GM19397 (cell line): Measurements from ENCODE around the gene NOXO1.
A peak's percentile ranks its signal among the peaks of the same experiment; 100 is the strongest.

Experiments used
- ATAC-seq: cut with Tn5 transposase; IDR thresholded peaks from one replicate; pipeline ENCODE4 v1.9.1; 2021; ENCODE audit warnings: mild to moderate bottlenecking, moderate library complexity; ENCODE audit not compliant: unreplicated experiment

The NOXO1 gene, protein sequence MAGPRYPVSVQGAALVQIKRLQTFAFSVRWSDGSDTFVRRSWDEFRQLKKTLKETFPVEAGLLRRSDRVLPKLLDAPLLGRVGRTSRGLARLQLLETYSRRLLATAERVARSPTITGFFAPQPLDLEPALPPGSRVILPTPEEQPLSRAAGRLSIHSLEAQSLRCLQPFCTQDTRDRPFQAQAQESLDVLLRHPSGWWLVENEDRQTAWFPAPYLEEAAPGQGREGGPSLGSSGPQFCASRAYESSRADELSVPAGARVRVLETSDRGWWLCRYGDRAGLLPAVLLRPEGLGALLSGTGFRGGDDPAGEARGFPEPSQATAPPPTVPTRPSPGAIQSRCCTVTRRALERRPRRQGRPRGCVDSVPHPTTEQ

DNA sequence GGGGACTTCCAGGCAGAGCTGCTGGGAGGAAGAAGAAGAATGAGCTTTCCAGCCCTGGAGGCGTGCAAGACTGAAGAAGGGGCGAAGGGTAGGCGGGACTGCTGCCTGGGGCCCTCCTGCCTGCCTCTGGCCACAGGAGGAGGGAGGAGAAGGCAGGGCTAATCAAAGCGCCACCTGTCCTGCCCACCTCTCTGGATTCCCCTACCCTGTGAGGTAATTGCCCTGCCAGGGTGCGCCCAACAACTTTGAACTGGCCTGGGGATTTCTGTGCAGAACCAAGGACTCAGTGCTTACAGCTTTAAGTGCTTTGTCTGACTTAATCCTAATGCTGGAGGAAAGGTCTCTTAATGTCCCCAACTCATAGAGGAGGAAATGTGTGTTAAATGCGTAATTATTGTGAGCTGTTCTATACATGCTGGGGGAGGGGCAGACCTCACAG, at the start of gene NOXO1:
Gene NOXO1 (minus strand): TSS at position 72 of the 439 bp plus-strand sequence. CDS start 290 bp downstream, outside the sequence.
- no peak for ATAC-seq

DNA sequence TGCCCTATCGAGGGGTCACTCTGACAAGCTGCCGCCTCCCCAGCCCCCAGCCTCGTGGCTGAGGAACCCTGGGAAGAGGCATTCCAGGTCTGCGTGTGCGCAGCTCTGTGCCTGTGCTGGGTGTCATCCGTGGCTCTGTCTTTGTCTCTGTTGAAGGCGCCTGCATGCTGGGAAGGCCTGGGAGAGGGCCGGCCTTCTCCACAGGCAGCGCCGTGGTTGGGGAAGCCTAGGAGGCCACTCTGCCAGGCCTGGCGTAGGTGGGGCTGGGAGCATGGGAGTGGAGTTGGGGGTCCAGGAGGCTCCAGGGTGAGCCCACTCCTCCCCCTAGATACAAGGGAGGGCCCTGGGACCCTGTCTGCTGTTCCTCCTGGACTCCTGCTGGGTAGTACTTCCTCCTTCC, 48.8 kb upstream of the NOXO1 start:
- ATAC-seq: no peak

DNA sequence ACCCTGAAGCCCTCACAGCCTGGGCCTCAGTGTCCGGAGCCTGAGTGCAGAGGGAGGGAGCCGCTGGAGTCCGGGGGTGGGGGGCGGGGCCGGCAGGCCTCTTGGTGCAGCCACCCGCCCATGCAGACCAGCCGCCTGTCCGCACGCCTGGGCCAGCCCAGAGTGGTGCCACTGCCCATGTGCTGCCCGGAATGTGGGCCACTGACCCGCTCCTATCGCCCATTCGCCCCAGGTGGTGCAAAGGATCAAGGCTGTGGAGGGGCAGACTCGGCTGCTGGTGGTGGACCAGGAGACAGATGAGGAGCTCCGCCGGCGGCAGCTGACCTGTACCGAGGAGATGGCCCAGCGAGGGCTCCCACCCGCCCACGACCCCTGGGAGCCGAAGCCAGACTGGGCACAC, 48.1 kb upstream of the NOXO1 start:
- no peak for ATAC-seq

DNA sequence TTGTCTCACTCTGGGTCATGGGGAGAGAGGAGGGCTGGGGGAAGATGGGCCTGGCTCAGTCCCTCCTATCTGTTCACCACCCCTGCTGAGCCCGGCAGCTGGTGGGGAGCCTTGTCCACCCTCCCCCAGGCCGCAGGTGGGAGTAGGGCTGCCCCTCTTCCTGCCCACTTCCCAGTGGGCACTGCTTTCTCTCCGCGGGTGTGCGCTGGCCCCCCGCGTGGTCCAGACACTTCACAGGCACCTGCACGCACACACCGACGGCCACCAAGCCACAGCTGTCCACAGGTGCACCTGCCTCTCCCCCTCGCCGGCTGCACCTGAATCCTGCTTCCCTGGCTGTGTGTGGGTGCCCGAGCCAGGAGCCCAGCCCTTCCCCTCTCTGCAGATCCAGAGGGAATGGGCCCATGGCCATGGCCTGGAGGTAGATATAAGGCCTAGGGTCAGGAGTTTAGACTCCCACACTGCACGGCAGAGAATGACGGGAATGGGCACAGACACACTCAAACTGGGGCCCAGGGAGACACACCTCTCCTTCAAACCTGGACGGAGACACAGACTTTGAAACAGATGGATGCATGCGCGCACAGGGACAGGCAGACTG, 47.5 kb upstream of the NOXO1 start:
- ATAC-seq: no peak

DNA sequence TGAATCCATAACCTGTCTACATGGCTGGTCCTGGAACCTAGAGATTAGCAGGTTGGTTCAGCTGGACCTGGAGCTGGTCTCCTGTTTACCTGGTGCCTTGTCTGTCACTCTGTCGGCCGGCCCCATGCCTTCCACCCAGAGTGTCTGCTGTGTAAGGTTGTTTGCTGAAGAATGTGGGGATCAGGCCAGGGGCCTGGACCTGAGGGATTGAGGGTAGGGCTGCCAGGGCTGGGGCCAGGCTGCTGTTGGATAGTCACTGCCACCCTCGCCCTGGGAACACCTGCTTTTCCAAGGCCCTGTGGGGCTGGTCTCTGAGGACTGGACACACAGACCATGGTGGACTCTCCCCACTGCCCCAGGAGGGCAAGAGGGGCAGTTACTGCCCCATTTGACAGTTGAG, 46.9 kb upstream of the NOXO1 start:
- no peak for ATAC-seq

DNA sequence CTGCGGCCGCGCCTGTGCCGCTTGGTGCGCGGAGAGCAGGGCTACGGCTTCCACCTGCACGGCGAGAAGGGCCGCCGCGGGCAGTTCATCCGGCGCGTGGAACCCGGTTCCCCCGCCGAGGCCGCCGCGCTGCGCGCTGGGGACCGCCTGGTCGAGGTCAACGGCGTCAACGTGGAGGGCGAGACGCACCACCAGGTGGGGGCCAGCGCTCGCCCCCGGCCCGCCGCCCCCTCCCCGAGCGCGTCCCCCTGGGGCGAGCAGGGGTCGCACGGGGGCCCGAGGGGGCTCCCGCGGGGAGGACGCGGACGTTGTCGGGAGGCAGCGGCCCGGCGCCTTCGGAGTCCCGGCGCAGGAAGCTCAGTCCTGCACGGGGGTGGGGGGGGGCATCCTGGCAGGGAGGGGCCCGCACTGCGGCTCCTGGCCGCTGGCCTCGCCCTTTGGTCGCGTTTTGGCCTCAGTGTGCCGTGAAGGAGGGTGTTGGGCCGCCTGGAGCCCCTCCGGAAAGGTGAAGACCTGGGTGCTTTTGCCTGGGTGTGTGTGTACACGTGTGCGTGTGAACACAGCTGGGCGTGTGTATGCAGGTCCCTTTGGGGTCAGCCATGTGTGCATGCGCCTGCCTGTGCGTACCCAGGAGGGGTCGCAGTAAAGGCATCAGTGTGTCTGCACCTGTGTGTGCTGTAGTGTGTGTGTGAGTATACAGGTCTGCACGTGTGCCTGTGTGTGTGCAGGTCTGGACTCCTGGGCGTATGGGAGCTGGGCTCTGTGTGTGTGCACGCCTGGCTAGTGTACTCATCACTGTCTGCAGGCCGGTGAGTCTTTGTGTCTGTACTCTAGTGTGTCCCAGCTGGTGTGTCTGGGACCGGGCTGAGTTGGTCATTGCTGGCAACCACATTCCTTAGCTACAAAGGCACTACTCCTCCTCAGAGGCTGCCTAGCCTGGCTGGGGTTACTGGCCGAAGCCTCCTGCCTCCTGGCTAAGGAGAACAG, 46.0 kb upstream of the NOXO1 start:
- no peak for ATAC-seq

DNA sequence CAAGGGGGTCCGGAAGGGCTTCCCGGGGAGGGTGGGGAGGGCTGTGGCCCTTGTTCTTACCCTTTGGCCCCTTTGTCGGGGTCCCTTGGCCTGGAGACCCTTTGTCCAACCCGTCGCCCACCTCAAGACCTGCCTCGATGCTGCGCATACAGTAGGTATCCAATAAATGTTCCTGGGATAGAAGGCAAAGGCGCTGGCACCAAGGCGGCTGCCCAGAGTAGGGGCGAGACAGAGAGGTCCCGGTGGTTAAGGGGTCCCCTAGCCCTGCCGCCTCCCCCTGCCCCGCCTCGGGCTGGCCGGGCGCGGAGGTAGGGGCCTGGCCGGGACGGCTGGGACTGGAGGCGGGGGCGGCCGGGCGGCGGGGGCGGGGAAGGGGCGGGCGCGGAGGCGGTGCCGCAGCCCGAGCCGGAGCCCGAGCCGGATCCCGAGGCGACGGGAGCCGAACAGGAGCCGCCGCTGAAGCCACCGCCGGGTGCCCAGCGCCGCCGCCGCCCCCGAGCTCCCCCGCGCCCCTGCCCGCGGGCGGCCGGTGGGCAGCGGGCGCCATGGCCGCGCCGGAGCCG, 45.3 kb upstream of the NOXO1 start, which contains the start of gene NHERF2:
Gene NHERF2 (plus strand): TSS at position 442 of the 563 bp plus-strand sequence. CDS start 104 bp downstream, at position 546.
- ATAC-seq: no peak

DNA sequence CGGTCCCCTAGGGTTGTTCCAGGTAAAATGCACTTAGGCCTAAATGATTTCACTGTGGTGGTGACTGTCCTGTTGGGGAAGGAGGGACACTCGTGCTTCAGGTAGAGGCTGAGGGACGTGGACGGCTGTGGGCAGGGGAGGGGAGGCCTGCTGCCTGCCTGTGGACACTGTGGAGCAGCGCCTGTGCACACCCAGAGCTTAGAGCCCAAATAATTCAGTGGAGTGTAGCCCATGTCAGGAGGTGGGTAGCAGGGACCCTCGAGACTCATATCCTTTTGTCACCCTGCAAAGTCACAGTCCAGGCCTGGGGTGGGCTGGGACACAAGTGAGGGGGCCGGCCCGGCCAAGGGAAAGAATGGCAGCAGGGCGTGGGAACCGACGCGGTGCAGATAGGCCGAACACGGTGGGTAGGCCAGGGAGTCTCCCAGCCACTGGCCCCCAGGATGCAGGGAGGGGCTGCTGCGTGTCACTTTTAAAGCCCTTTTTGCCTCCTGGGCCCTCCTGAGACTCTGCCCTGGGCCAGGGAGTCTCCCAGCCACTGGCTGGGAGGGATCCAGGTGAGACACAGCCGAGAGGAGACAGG, 44.7 kb upstream of the NOXO1 start:
- ATAC-seq: no peak

DNA sequence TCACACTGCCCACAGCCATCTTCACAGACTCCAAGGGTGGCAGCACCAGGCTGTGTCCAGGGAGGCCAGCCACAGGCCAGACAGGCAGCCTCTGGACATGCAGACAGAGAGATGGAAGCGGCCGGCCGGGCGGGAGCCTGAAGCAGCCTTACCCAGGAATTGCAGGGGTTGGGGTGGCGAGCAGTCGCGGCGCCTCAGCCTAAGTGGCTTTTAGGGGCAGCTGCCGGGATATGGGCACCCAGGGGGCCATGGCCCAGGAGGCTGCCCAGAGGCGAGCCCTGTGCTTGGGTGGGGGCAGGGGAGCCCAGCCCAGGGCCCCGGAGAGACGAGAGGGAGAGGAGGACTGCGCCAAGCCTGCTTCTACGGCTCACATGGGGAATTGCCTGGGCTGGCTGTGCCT, 44.0 kb upstream of the NOXO1 start:
- ATAC-seq: no peak

DNA sequence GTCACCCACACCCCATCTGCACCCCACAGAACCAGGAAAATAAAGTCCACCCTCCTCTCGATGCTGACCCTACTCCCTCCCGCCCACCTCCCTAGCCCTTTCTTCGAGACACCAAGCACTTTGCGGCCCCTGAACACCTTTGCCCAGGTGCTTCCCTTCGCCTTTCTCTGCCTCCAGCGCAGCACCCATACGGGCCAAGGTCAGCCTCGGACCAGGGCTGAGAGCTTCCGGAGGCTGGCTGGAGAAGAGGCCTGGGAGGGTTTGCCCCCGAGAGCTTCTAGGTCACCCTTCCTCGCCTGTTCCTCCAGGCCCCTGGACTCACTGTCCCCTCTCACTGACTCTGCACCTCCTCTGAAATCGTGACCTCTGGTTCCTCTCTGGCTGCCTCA, 42.8 kb upstream of the NOXO1 start:
- ATAC-seq: no peak

DNA sequence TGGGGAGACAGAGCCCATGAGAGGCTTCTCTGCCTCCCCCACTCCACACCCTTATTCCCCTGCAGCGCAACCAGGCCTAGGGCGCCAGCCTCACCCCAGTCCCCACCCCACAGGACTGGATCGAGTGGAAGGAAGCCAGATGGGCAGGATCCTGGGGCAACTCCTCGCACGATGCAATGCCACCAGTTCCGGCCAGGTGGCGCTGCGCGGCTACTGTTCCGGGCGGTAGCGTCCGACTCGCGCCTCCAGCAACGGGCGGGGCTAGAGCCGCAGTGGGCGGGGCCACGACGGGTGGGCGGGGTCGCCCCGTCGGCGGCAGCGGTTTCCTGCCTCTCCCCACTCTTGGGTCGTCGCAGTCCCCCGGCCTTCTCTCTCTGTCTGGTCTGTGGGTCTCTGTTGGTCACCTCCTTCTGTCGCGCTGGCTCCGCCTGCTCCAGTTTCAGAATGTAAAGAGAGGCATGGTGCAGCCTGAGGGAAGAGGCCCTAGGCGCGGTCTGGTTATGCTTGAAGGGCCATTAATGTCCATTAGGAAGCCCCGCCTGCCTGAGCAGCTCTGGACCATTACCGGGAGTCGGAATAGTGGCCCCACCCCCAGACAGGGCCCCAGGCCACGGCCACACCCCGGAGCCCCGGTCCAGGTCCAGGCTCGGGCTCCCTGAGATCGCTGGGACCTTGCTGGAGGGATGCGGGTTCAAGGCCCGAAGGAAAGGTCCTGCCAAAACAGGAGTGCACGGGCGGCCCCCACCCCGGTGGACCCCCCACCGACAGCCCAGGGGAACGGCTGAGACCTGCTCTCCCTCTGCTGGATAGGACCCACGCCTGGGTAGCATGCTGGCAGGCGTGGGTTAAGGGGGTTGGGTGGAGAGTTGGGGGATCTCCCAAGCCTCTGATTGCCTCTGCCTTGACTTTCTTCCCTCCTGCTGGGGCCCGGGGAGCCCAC, 42.1 kb upstream of the NOXO1 start:
- peak; percentile 70 for ATAC-seq

DNA sequence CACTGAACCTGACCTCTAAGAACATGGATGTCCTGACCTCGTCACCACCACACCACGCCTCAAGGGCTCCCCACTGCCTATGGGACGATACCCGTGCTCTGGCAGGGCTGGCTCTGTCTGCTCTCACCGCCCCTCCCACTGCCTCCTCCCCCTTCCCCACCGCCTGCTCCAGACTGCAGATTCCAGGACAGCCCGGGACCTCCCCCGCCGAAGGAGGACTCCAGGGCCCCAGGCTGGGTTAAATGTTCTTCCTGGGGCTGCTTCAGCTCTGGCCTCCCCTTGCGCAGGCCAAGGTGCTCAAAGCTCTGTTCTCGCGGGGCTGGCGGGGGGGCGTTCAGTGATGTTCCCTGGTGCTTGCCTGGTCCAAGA, 41.4 kb upstream of the NOXO1 start:
- no peak for ATAC-seq

DNA sequence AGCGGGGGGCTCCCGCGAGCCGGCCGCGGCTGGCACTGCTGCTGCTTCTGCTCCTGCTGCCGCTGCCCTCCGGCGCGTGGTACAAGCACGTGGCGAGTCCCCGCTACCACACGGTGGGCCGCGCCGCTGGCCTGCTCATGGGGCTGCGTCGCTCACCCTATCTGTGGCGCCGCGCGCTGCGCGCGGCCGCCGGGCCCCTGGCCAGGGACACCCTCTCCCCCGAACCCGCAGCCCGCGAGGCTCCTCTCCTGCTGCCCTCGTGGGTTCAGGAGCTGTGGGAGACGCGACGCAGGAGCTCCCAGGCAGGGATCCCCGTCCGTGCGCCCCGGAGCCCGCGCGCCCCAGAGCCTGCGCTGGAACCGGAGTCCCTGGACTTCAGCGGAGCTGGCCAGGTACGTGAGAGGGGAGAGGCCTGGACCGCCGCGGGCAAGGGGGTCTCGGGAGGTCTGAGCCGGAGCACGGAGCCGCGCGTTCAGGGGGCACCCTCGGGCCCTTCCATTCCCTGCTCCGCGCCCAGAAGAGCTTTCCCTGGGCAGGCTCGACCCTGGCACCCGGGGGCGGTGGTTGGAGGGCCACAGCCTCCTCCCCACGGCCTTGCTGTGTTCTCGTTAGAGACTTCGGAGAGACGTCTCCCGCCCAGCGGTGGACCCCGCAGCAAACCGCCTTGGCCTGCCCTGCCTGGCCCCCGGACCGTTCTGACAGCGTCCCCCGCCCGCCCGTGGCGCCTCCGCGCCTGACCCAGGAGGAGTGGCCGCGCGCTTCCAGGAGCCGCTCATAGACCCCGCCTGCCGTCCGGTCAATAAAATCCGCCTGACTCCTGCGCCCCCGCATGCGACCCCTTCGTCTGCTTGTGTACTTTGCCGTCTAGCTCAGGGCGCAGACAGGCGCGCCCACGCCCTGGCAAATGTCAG, 38.9 kb upstream of the NOXO1 start:
- no peak for ATAC-seq

DNA sequence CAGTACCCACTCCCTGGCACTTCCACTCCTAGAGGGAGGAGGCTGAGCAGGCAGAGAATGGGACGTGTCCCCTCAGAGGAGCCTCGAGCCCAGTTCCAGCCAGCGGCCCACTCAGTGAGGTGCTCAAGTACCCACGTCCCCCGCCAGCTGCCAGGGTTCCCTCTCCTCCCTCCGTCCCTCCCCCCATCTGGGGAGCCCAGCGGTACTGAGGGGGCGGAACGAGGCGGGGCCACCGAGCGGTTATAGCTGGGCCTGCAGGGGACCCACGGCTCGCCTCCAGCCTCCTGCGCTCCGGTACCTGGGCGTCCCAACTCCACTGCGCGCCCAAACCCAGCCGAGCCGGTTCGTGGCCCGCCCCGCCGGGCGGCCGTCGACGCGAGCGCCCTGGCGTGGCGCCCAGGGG, 38.2 kb upstream of the NOXO1 start, which contains the start of gene NPW:
Gene NPW (plus strand): TSS at position 268 of the 403 bp plus-strand sequence.
- no peak for ATAC-seq

DNA sequence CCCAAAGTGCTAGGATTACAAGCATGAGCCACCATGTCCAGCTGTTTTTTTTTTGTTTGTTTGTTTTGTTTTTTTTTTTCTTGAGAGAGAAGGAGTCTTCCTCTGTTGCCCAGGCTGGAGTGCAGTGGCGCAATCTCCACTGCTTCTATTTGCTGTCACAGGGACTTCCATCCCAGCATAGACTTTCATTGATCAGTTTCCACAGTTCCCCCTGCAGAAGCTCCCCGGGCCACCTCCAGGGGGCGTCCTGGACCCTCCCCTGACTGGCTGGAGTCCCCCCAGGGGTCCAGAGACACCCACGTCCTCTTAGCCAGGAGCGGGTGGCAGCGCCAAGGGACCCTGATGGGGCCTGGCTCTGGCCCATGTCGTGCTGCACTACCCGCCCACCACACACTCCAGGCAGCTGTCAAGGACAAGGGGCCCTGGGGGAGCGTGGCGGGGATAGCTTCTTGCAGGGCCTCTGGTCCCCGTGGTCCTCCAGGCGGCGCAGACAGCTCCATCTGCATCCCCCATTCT, 35.2 kb upstream of the NOXO1 start:
- ATAC-seq: no peak

DNA sequence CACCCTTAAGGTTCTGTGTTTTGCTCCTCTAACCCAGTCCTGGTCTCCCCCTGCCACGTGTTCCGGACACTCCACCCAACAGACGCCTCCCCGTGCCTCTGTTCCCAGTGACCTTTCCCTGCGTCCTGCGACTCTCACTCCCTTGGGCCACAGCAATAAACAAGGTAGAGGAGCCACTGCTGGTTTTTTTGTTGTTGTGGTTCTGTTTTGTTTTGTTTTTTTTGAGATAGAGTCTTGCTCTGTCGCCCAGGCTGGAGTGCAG, 34.6 kb upstream of the NOXO1 start:
- no peak for ATAC-seq

DNA sequence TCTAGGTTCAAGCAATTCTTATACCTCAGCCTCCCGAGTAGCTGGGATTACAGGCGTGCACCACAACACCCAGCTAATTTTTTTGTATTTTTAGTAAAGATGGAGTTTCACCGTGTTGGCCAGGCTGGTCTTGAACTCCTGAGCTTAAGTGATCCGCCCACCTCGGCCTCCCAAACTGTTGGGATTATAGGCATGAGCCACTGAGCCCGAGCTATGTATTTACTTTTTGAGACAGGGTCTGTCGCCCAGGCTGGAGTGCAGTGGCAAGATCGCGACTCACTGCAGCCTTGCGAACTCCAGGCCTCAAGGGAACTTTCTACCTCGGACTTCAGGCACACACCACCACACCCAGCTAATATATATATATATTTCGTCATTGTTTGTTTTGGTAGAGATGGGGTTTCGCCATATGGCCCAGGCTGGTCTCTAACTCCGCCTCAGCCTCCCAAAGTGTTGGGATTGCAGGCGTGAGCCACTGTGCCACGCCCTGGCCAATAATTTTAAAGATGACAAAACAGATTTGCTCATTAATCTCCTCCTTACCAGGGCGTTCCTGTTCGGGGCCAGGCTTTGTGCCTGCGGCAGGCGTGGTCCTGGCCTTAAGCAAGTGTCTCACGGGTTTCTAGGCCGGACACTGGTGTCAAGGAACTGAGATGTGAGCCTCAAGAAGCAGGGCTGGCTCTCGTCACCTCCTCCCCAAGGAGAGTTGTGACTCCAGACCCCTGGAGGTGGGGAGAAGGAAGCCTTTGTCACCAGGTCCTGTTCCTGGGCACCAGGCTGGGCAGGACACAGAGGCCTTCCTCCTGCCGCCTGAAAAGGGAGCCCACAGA, 34.1 kb upstream of the NOXO1 start:
- no peak for ATAC-seq

DNA sequence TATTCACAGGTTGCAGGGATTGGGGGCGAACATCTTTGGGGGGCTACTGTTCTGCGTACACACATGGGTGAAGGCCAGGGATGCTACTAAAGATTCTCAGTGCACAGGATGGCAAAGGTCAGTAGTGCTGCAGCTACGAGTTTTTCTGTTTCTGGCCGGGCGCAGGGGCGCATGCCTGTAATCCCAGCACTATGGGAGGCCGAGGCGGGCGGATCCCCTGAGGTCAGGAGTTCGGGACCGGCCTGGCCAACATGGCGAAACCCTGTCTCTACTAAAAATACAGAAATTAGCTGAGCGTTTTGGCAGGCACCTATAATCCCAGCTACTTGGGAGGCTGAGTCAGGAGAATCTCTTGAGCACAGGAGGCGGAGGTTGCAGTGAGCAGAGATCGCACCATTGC, 32.3 kb upstream of the NOXO1 start:
- ATAC-seq: no peak
